Measurements from ENCODE around the gene ZNF600. TPM values are rescaled to one million over a fixed set of nuclear protein-coding genes. Genes with fewer than 3 reads are reported as not detected.
A peak's percentile ranks its signal among the peaks of the same experiment; 100 is the strongest.
"Not testable (repeated sequence)": the region's sequence is repeated elsewhere in the genome, so short reads cannot be mapped to it uniquely, and the experiment has no call there.

Gene ZNF600
- total and polyA plus RNA-seq, 7 donors, result 1.8 to 9.4 (median 6.8) TPM

GRCh38 chr19:52786078-52786463 is 520 bp downstream of the ZNF600 start:
- DNase-seq, result no peak
- Histone ChIP-seq H3K27me3 (no peaks in the 10 kb centered on the region), H3K27ac (peak overlapping the region; percentile 73 to 86 (median 82)), H3K36me3 (peaks cover 0 to 3% (median 0%) of the 10 kb centered on the region in 4 donors), H3K9me3 (no peaks in the 10 kb centered on the region), H3K4me3 (peak overlapping the region; percentile 42 to 68 (median 66)), H3K4me1 (peaks cover 0 to 18% (median 13%) of the 10 kb centered on the region in 4 donors)
- TF ChIP-seq POLR2AphosphoS5 (IDR thresholded peaks at IDR 0.05) (no peak), POLR2A (IDR thresholded peaks at IDR 0.05) (no peak), CTCF (IDR thresholded peaks at IDR 0.05) (no peak), EP300 (IDR thresholded peaks at IDR 0.05) (no peak)
- intact Hi-C loops (cut with DNase I), result loop anchor here (2.0 to 5.0 kb wide), 2 partner anchors 51 to 71 kb away; partner anchors contain the start of genes ZNF468 and ZNF611
- 1 to 5% methylated on average over 23 of the region's 23 CpGs for WGBS, 2 donors

- Histone ChIP-seq H3K27me3 (no peaks in the 10 kb centered on the region), H3K27ac (peak overlapping the region in 1 of 4 donors; percentile 73), H3K9me3 (no peaks in the 10 kb centered on the region), H3K4me1 (peaks cover 0 to 18% (median 13%) of the 10 kb centered on the region in 4 donors), H3K36me3 (peaks cover 0 to 7% (median 0%) of the 10 kb centered on the region in 4 donors), H3K4me3 (peak overlapping the region in 1 of 4 donors; percentile 68)
- WGBS, 2 donors, result 91 to 93% methylated on average over 3 of the region's 3 CpGs
- DNase-seq, result no peak
- TF ChIP-seq EP300 (IDR thresholded peaks at IDR 0.05), result no peak
- no peak for TF ChIP-seq POLR2AphosphoS5 (IDR thresholded peaks at IDR 0.05)
- TF ChIP-seq CTCF (IDR thresholded peaks at IDR 0.05), result no peak
- no peak for TF ChIP-seq POLR2A (IDR thresholded peaks at IDR 0.05)
- intact Hi-C loops (cut with DNase I), result loop anchor here (5.0 kb wide), 1 partner anchor 72 kb away; the partner anchor contains the start of gene ZNF468
Measured at GRCh38 chr19:52785506-52785905, 1.1 kb downstream of the ZNF600 start.

- H3K4me3 ChIP-seq; H3K9me3 ChIP-seq; intact Hi-C loops (cut with DNase I); H3K27me3 ChIP-seq; H3K27ac ChIP-seq; DNase-seq: not testable (repeated sequence)
- WGBS, 2 donors, result 92% methylated on average over 2 of the region's 2 CpGs
- H3K36me3 ChIP-seq, result peaks cover 0 to 21% (median 0%) of the 10 kb centered on the region in 4 donors
- peaks cover 0 to 18% (median 13%) of the 10 kb centered on the region in 4 donors for H3K4me1 ChIP-seq
Measured at GRCh38 chr19:52782864-52783263, 3.7 kb downstream of the ZNF600 start.

- Histone ChIP-seq H3K27me3 (no peaks in the 10 kb centered on the region), H3K4me3 (no peak overlapping the region), H3K4me1 (no peaks in the 10 kb centered on the region), H3K27ac (no peak overlapping the region), H3K36me3 (peaks cover 0 to 36% (median under 1%) of the 10 kb centered on the region in 4 donors), H3K9me3 (no peaks in the 10 kb centered on the region)
- intact Hi-C loops (cut with DNase I), result no loop called here
- WGBS, 2 donors, result 55 to 89% methylated on average over 3 of the region's 3 CpGs
- no peak for DNase-seq
- TF ChIP-seq POLR2A (IDR thresholded peaks at IDR 0.05), result no peak
- no peak for TF ChIP-seq EP300 (IDR thresholded peaks at IDR 0.05)
- no peak for TF ChIP-seq CTCF (IDR thresholded peaks at IDR 0.05)
- TF ChIP-seq POLR2AphosphoS5 (IDR thresholded peaks at IDR 0.05), result no peak
Measured at GRCh38 chr19:52778811-52779210, 7.8 kb downstream of the ZNF600 start.

- H3K36me3 ChIP-seq; H3K27me3 ChIP-seq; intact Hi-C loops (cut with DNase I); H3K4me3 ChIP-seq; DNase-seq; H3K9me3 ChIP-seq; H3K27ac ChIP-seq; H3K4me1 ChIP-seq: not testable (repeated sequence)
- 79 to 82% methylated on average over 2 of the region's 2 CpGs for WGBS, 2 donors
Measured at GRCh38 chr19:52756447-52756846, 30.1 kb downstream of the ZNF600 start.

- Histone ChIP-seq H3K9me3 (no peaks in the 10 kb centered on the region), H3K27me3 (no peaks in the 10 kb centered on the region), H3K27ac (no peak overlapping the region), H3K36me3 (no peaks in the 10 kb centered on the region), H3K4me3 (no peak overlapping the region), H3K4me1 (peaks cover 0 to 5% (median 1%) of the 10 kb centered on the region in 4 donors)
- no peak for DNase-seq
- WGBS, 2 donors, result 57 to 67% methylated on average over 4 of the region's 4 CpGs
- intact Hi-C loops (cut with DNase I), result loop anchor here (5.0 kb wide), 1 partner anchor 502 kb away; no protein-coding TSS in a partner anchor
- TF ChIP-seq EP300 (IDR thresholded peaks at IDR 0.05), result no peak
- no peak for TF ChIP-seq CTCF (IDR thresholded peaks at IDR 0.05)
- no peak for TF ChIP-seq POLR2A (IDR thresholded peaks at IDR 0.05)
- no peak for TF ChIP-seq POLR2AphosphoS5 (IDR thresholded peaks at IDR 0.05)
Measured at GRCh38 chr19:52749780-52750179, 36.8 kb downstream of the ZNF600 start.
